H7 (cell line): ENCODE results near the gene KIF22. TPM values are rescaled to one million over a fixed set of nuclear protein-coding genes. Genes with fewer than 3 reads are reported as not detected.
"Not testable (repeated sequence)": the region's sequence is repeated elsewhere in the genome, so short reads cannot be mapped to it uniquely, and the experiment has no call there.

Experiments used
- DNase-seq: peaks from one replicate; pipeline ENCODE4 v3.0.0; 2012
- H3K27me3 ChIP-seq: 2 replicates; pipeline ENCODE4 v1.6.0; 2011; ENCODE audit warnings: mild to moderate bottlenecking, low read length; ENCODE audit not compliant: control insufficient read depth, insufficient read depth
- H3K36me3 ChIP-seq: replicated peaks from 2 replicates; pipeline ENCODE4 v1.5.1; 2011; ENCODE audit warnings: low read length; ENCODE audit not compliant: control insufficient read depth, insufficient read depth
- H3K4me3 ChIP-seq: 2 replicates; pipeline ENCODE4 v1.5.1; 2011; ENCODE audit warnings: low read depth, mild to moderate bottlenecking, control low read depth, low read length, moderate library complexity; ENCODE audit not compliant: insufficient read depth
- total RNA-seq: library from RNA; depleted of rRNA; stranded (reverse); fragments of >200 nt; shearing (Covaris generic); gene quantifications from 2 replicates; pipeline ENCODE4 v1.2.3, GENCODE V29; 2014

Gene KIF22
- total RNA-seq, 1 experiment from 2014 or later: 205 TPM

DNA sequence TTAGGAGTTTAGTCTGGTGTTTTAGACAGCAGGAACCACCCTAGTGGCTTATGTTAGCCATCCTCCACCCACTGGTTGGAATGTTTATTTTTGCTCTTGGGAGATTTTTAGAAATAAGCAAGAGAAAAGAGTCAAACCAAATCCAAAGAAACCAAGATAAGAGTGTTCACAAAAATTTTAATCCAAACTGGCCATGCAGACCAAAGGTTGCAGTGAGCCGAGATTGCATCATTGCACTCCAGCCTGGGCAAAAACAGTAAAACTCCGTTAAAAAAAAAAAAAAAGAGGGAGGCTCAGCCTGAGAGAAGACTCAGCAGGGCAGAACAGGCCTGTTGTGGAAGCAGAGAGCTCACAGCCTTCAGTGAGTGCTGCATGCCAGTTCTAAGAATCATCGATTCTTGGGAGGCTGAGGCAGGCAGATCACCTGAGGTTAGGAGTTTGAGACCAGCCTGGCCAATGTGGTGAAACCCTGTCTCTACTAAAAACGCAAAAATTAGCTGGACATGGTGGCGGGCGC is 32.5 kb upstream of the KIF22 start:
- no peak overlapping the region for H3K4me3 ChIP-seq
- no peaks in the 10 kb centered on the region for H3K36me3 ChIP-seq
- H3K27me3 ChIP-seq: no peaks in the 10 kb centered on the region
- no peak for DNase-seq

DNA sequence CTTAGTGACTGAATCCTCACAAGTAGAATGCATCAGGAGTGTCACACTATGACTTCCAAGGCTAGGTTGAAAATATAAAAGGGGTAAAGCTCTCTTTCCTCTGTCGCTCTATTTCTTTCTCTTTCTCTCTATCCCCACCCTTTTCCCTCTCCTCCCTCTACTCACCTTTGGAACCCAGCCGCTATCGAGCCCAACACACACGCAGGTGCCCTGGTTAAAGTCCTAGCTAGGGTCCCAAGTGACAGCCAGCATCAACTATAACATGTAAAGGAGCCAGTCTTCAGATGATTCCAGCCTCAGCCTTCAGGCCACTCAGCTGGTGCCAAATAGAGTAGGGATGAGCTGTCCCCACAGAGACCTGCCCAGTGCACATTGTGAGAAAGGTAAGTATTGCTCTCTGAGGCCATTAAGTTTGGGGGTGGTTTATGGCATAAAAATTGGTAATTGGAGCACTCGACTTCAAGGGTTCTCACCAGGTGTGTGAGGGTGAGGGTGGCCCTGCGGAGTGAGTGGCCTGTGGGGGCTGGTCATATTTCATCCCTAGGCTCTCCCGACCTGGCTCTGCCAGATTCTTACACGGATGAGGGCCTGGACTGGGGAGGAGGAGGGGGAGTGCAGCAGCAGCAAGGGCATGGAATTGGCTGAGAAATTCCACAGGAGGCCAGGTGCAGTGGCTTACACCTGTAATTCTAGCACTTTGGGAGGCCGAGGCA is 29.8 kb upstream of the KIF22 start:
- Histone ChIP-seq H3K36me3 (no peaks in the 10 kb centered on the region), H3K4me3 (no peak overlapping the region), H3K27me3 (no peaks in the 10 kb centered on the region)
- DNase-seq: no peak

DNA sequence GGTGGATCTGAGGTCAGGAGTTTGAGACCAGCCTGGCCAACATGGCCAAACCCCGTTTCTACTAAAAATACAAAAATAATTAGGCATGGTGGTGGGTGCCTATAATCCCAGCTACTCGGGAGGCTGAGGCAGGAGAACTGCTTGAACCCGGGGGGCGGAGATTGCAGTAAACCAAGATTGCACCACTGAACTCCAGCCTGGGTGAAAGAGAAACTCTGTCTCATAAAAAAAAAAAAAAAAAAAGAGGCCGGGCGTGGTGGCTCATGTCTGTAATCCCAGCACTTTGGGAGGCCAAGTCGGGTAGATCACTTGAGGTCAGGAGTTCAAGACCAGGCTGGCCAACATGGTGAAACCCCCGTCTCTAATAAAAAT is 29.3 kb upstream of the KIF22 start:
- not testable (repeated sequence) for H3K27me3 ChIP-seq, H3K4me3 ChIP-seq, H3K36me3 ChIP-seq, DNase-seq

DNA sequence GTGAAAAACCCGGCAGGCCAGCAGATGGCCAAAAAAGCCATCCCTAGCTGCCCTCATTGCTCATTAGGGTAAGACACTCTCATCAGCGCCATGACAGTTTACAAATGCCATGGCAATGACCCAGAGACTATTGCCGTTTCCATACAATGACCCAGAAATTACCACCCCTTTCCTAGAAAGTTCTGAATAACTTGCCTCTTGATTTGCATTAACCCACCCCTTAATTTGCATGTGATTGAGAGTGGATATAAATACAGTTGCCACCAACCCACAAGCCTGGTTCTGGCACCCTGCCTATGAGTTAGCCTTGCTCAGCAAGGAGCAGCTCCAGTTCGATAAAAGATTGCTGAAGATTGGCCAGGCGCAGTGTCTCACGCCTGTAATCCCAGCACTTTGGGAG is 28.7 kb upstream of the KIF22 start:
- Histone ChIP-seq H3K36me3 (no peaks in the 10 kb centered on the region), H3K27me3 (no peaks in the 10 kb centered on the region), H3K4me3 (no peak overlapping the region)
- DNase-seq: no peak

DNA sequence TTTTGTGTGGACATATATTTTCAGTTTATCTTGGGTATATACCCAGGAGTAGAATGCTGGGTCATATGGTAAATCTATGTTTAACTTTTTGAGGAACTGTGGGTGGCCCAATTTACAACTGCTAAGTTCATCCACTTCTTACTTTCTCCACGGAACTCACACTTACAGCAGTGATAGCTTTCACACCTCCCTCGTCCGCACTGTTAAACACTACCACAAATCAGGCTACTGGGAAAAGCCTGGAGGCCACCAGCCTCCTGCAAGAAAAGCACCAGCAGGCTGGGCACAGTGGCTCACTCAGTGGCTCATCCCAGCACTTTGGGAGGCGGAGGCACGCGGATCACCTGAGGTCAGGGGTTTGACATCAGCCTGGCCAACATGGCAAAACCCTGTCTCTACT is 27.2 kb upstream of the KIF22 start:
- no peak for DNase-seq
- Histone ChIP-seq H3K36me3 (no peaks in the 10 kb centered on the region), H3K27me3 (no peaks in the 10 kb centered on the region), H3K4me3 (no peak overlapping the region)

DNA sequence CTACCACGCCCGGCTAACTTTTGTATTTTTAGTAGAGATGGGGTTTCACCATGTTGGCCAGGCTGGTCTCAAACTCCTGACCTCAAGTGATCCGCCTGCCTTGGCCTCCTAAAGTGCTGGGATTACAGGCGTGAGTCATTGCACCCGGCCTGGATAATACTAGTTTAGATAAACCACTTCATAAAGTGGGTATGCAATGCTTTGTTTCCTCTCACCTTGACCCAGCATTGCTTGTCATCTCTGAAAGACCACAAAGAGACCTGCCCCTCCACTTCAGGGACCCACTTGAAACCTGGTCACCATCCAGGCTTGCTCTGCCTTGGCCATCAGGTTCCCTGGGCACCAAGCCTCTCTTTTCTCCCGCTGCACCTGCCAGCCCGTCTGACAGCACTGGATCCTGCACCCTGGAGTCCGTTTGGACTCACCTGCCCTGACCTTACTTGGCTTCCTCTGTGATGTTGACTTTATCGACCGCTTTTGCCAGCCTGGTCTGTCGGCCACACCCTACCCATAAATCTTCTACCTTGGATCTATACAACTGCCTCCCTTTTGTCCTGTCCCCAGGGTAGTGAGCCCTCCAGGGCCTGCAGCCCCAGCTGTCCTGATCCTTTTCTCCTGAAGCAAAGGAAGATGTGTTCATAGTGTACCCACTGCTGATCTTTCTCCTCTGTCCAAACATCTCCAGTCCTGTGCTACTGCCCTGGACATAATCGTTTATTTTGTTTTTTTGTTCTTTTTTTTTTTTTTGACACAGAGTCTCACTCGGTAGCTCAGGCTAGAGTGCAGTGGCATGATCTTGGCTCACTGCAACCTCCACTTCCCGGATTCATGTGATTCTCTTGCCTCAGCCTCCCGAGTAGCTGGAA is 25.2 kb upstream of the KIF22 start:
- no peaks in the 10 kb centered on the region for H3K27me3 ChIP-seq
- peak; percentile 5 for DNase-seq
- no peaks in the 10 kb centered on the region for H3K36me3 ChIP-seq
- H3K4me3 ChIP-seq: no peak overlapping the region

DNA sequence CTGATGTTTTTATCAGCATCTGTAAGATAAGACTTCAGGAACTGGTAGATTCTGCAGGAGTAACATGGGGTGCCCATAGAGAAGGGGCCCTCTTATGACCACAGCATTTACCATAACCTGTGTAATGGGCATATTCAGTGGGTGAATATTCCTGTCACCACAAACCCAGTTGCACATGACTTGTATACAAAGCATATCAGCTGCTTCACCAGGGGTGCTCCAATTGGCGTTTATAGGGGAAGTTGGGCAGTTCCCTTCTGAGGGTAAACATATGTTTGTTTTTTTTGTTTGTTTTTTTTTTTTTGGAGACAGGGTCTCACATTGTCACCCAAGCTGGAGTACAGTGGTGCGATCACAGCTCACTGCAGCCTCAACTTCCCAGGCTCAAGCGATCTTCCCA is 24.0 kb upstream of the KIF22 start:
- no peak for DNase-seq

DNA sequence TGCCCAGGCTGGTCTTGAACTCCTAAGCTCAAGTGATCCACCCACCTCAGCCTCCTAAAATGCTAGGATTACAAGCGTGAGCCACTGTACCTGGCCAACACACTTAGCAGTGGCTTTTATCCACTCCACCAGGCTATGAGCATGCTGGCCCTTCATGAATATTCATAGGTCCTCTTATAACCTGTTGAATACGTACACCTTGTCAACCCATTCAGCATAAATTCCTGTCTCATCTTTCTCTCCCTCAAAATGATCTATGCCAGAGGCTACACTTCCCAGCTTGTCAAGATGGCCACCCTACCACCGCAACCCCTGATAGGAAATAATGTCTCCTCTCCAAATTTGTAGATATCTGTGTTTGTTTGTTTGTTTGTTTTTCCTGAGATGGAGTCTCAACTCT is 23.5 kb upstream of the KIF22 start:
- Histone ChIP-seq H3K36me3 (no peaks in the 10 kb centered on the region), H3K27me3 (no peaks in the 10 kb centered on the region), H3K4me3 (no peak overlapping the region)
- DNase-seq: no peak

More for the DNA sequence above, 24.0 kb upstream of the KIF22 start:
- H3K36me3 ChIP-seq: no peaks in the 10 kb centered on the region
- H3K4me3 ChIP-seq: no peak overlapping the region
- no peaks in the 10 kb centered on the region for H3K27me3 ChIP-seq

DNA sequence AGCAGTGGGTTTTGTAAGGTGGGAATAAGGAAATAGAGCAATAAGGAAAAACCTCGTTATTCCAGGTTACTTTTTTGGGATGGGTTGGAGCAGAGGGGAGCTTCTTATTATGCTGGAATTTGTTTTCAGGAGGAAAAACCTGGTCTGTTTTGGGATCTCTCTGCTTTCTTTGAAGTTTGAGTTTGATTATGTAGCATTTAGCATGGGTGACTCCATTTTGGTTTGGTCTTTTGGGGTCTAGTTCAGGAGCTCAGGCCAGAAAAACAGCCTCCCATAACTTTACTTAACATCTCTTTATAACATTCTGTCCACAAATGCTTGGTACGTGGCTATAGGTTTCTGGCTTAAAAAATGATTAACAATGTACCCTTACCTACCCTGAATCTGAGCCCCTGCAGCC is 21.0 kb upstream of the KIF22 start:
- no peaks in the 10 kb centered on the region for H3K27me3 ChIP-seq
- no peak for DNase-seq
- no peak overlapping the region for H3K4me3 ChIP-seq
- H3K36me3 ChIP-seq: no peaks in the 10 kb centered on the region

DNA sequence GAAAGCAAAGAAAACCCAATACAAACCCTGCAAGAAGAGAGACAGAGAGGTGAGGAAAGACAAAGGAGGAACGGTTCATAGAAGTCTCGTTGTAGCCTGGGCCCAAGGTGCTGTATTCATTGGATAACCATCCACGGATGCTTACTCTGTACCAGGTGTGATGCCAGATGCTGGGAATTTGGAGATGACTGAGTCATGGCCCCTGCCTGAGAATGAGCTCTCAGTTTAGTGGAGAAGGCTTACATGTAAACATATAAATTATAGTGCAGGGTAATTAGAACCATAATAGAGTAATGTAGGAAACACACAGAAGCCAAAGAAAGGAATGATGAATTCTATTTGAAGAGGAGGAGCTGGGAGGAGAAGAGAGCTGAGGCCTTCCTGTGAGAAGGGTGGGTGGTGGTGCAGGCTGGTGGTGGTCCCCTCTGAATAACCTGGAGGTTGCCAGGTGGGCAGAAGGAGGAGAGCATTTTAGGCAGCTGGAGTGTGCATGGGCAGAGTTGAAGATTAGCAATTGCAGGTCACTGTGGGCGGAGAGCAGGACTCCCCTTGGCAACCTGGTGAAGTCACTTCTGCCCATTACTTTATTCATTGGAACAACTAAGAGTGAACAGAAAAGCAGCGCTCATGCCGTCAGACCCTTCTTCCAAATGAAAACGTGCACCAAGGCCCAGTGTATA is 20.2 kb upstream of the KIF22 start:
- Histone ChIP-seq H3K4me3 (no peak overlapping the region), H3K27me3 (no peaks in the 10 kb centered on the region), H3K36me3 (no peaks in the 10 kb centered on the region)
- peak; percentile 7 for DNase-seq

DNA sequence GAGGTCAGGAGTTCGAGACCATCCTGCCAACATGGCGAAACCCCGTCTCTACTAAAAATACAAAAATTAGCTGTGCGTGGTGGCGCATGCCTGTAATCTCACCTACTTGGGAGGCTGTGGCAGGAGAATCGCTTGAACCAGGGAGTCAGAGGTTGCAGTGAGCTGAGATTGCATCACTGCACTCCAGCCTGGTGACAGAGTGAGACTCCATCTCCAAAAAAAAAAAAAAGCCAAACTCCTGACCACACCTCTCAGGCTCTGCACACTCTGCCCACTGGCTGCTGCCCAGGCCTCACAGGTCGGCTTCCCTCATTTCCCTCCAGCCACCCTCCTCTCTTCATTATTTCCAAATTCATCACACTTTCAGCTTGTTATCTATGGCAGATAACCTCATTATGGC is 18.2 kb upstream of the KIF22 start:
- not testable (repeated sequence) for H3K36me3 ChIP-seq, DNase-seq, H3K4me3 ChIP-seq, H3K27me3 ChIP-seq

DNA sequence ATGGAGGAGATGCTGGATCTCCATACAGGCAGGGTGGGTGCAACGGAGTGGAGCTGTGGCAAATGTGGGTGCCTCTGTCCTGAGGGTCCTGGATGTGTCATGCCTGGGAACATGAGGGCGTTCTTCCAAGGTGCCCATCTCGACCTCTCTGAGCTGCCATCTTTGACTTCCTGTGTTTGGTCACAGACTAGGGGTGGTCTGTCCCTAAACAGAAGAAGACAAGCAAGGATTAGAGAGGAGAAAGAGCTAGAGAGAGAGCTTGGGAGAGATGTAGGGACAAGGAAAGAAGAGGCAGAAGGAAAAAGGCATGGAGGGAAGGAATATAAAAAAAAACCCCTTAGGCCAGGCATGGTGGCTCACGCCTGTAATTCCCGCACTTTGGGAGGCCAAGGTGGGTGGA is 15.8 kb upstream of the KIF22 start:
- Histone ChIP-seq H3K27me3 (peaks cover 2% of the 10 kb centered on the region), H3K4me3 (no peak overlapping the region), H3K36me3 (no peaks in the 10 kb centered on the region)
- no peak for DNase-seq

DNA sequence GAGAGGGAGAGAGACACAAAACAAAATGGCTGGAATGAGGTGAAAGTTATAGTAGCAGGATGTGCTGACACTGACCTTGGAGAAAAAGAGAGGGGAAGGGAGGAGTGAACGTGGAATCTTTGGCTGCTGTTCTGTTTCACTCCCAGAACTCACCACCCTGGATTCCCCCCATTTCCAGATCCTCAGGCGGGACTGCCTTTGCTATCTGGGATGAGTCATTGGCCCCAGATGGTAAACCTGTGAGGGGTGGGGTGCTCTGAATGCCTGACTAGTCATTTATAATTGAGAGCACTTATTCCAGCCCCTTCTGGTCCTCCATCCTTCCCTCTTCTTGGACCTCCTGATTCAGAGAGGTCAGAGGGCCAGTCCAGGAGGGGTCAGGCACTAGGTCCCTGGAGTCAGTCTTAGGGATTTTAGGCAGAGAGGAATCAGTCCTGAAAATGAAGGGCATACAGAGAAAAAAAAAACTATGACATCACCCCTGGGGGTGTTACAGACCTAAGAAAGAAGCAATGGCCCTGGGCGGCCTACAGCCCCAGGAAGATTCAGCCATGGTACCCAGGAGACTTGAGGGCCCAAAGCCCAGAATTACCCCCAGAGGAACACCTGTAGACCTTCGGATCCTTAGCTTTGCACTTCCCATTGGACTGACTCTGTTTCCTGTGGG is 14.7 kb upstream of the KIF22 start:
- peaks cover 4% of the 10 kb centered on the region for H3K27me3 ChIP-seq
- no peak overlapping the region for H3K4me3 ChIP-seq
- DNase-seq: no peak
- no peaks in the 10 kb centered on the region for H3K36me3 ChIP-seq

DNA sequence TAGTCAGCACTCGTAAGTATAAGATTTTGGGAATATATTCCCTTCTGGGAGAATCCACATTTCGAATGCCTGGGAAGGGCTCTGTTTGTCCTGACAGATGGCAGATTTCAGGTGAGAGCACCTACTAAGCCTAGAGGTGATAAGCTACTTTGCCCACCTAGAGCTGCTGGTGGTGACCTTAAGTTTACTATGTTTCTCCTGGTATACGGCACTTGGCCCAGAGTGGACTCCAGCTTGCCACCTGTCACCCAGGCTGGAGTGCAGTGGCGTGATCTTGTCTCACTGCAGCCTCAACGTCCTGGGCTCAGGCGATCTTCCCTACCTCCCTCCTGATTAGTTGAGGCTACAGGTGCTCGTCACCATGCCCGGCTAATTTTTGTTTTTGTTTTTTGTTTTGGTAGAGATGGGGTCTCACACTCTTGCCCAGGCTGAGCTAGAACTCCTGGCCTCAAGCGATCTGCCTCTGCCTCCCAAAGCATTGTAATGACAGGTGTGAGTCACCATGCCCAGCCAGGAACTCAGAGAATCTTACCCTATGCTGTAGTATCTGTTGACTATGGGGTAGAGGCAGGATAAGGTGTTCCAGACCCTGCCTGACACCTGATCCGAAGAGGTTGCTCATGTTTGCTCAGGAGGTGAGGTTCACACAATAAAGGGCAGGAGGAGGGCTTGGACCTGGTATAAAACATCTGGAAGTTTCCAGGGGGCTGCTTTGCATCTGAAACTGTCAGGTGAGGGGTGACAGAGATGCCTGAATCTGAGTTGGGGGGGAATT is 12.8 kb upstream of the KIF22 start, which contains the start of gene ZG16:
Gene ZG16 (plus strand): TSS at position 681 of the 775 bp plus-strand sequence. CDS start 1,011 bp downstream, outside the sequence.
- Histone ChIP-seq H3K27me3 (peaks cover 4% of the 10 kb centered on the region), H3K36me3 (no peaks in the 10 kb centered on the region), H3K4me3 (no peak within 1 kb of the TSS)
- DNase-seq: no peak
